Gastrocnemius medialis (tissue), 4 donors: Measurements from ENCODE around the gene SLC39A11.

Source experiments
- CTCF ChIP-seq, 5 experiments: fragments of 450-650 bp in 3 of 5; fragments of 200-600 bp in 2 of 5; sonication (generic) in 2 of 5; IDR thresholded peaks in 4 of 5; conservative IDR thresholded peaks in 1 of 5; 1 replicate in 4 of 5; 2 replicates in 1 of 5; pipeline ENCODE4 v1.5.1; 2016 to 2019; ENCODE audit warnings: antibody characterized with exemption in 5 of 5, mild to moderate bottlenecking in 3 of 5, moderate library complexity in 3 of 5
- POLR2A ChIP-seq, 2 donors: fragments of 450-650 bp; IDR thresholded peaks; one replicate each; pipeline ENCODE4 v1.6.1; 2017; ENCODE audit warnings: antibody characterized with exemption in 2 of 2, mild to moderate bottlenecking in 2 of 2, moderate library complexity in 2 of 2

- no peak for TF ChIP-seq POLR2A (IDR thresholded peaks at IDR 0.05)
- TF ChIP-seq CTCF (IDR thresholded peaks at IDR 0.05 in 4 of 5, conservative IDR thresholded peaks at IDR 0.05 in 1 of 5) = no peak
These were observed 279.7 kb downstream of the SLC39A11 start for GRCh38 chr17:72812823-72813222.
